Activated CD8-positive, alpha-beta memory T cell treated with anti-CD3 and anti-CD28 coated beads for 24 hours (primary cell): Measurements from ENCODE around the gene TNFSF8.

Source experiments
- DNase-seq: peaks from one replicate; pipeline ENCODE4 v3.0.0-alpha.2; 2020

TNFSF8 gene

DNA sequence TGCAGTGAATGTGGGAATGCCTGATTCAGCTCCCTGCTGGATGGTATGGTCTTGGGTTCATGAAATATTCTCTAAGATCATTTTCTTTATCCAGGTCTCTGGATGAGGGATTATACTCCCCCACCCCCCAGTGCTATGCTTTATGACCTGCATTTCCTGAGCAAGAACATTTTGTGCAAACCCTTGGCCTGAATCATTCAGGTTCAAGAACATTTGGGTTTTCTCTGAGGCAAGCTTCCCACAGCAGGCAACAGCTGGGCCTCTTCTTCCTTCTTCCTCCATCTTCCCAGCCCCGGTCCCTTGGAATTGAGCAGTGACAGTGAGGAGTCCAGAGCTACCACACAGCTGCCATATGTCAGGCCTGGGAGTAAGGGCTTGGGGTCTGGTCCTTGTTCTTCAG is 65.9 kb downstream of the TNFSF8 start:
- DNase-seq, result no peak

GRCh38 chr9:114861922-114862605 is 68.3 kb downstream of the TNFSF8 start:
- DNase-seq, result no peak

GRCh38 chr9:114861273-114861672 is 69.1 kb downstream of the TNFSF8 start:
- DNase-seq, result no peak

GRCh38 chr9:114860187-114860586 is 70.2 kb downstream of the TNFSF8 start:
- DNase-seq, result no peak

- DNase-seq, result no peak
These were observed 73.5 kb downstream of the TNFSF8 start for GRCh38 chr9:114856942-114857315.

DNA sequence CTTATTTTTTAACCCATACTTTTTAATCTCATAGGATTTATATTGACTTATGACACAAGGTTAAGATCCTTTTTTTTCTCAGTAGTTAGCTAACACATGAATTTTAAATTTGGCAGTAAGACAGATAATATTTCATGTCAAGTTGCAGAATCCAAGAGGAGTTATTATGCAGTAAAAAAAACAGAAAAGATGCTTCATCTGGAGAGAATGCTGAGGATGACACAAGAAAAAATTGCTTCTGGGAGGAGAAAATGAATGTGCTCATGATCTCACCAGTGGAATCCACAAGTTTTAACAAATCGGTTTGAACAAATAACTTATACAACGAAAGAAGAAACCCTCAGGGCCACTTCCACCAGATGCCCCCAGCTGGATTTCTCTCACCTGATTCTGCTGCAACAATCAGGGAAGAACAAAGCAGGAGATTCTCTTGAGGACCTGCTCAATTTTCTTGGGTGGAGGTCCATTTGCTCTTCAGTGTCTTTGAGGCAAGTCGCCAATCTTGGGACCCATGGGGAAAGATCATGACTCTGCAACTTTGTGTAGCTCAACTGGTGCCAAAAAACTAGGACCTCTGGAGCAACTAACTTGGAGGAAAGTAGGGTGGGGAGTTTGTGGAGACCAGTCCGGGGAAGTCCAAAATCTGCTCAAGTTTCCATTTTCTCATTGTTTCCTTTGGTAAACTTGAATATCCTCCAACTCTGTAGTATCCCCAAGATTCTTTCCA is 74.0 kb downstream of the TNFSF8 start:
- no peak for DNase-seq

- DNase-seq, result no peak
These were observed 74.9 kb downstream of the TNFSF8 start for GRCh38 chr9:114855488-114855887.

- no peak for DNase-seq
These were observed 75.5 kb downstream of the TNFSF8 start for GRCh38 chr9:114854736-114855355.

DNA sequence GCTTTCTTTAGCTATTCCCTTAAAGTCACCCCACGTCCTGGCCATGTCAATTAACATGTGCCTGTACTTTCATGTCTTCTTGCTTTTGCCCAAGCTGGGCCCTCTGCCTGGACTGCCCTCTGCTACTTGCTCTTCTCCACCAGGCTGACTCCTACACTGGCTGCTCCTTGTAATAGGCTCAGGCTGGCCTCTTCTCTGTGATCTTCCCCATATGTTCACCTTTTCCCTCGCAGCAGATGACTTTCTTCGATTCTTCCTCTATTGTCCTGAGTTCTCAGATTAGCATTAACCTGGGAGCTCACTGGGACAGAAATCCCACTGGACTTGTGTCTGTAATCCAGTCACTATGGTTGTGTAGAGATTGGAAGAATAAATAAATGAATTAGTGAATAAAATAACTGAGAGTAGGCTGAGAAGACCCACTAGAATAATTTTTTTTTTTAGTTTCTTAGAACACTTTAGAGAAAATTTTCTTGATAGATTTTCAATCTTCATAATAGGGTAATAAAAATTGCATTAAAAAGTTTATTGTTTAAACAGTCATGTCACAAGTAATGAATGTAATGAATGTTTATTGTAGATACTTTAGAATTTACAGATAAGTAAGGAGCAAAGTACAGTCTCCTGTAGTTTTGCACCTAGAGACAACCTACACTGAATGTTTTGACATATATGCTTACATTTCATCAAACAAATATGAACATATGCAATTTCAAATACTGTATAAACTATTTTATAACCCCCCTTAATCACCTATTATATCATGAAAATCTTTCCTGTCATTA is 77.1 kb downstream of the TNFSF8 start:
- no peak for DNase-seq

GRCh38 chr9:114852050-114852594 is 78.3 kb downstream of the TNFSF8 start:
- DNase-seq, result no peak

- no peak for DNase-seq
These were observed 79.1 kb downstream of the TNFSF8 start for GRCh38 chr9:114851306-114851705.
